Neural cell (in vitro differentiated cells): ENCODE results near the gene CD4. TPM values are rescaled to one million over a fixed set of nuclear protein-coding genes. Genes with fewer than 3 reads are reported as not detected.

ENCODE experiments used
- H2AFZ ChIP-seq: fragments of 200-600, 300-800 bp; sonication (generic), shearing (Covaris generic); 2 replicates; pipeline ENCODE4 v1.6.0; 2014; ENCODE audit warnings: low read depth, mild to moderate bottlenecking, antibody characterized with exemption, low read length, moderate library complexity
- H3F3A ChIP-seq: fragments of 200-600 bp; shearing (Covaris generic); 2 replicates; pipeline ENCODE4 v1.6.1; 2016; ENCODE audit warnings: mild to moderate bottlenecking, moderate library complexity, mixed read lengths, antibody characterized with exemption, low read length; ENCODE audit not compliant: insufficient read depth, poor library complexity, severe bottlenecking
- H3K27ac ChIP-seq: fragments of 200-600, 300-800 bp; sonication (generic), shearing (Covaris generic); 2 replicates; pipeline ENCODE4 v1.5.1; 2014; ENCODE audit warnings: mild to moderate bottlenecking, low read length, moderate library complexity
- H3K27me3 ChIP-seq: fragments of 300-800, 200-600 bp; sonication (generic), shearing (Covaris generic); 2 replicates; pipeline ENCODE4 v1.6.0; 2014; ENCODE audit warnings: mild to moderate bottlenecking, low read depth, low read length, moderate library complexity; ENCODE audit not compliant: insufficient read depth
- H3K36me3 ChIP-seq: fragments of 300-800, 200-600 bp; sonication (generic), shearing (Covaris generic); 2 replicates; pipeline ENCODE4 v1.5.1; 2014; ENCODE audit warnings: mild to moderate bottlenecking, antibody characterized with exemption, low read length, moderate library complexity; ENCODE audit not compliant: insufficient read depth
- H3K4me2 ChIP-seq: fragments of 300-800, 200-600 bp; sonication (generic), shearing (Covaris generic); 2 replicates; pipeline ENCODE4 v1.6.0; 2014; ENCODE audit warnings: mild to moderate bottlenecking, low read length
- H3K4me3 ChIP-seq: fragments of 300-800, 200-600 bp; sonication (generic), shearing (Covaris generic); 2 replicates; pipeline ENCODE4 v1.5.1; 2014; ENCODE audit warnings: mild to moderate bottlenecking, low read length, moderate library complexity
- H3K79me2 ChIP-seq: fragments of 200-600 bp; shearing (Covaris generic); replicated peaks from 2 replicates; pipeline ENCODE4 v1.6.0; 2014; ENCODE audit warnings: mild to moderate bottlenecking, low read length, moderate library complexity; ENCODE audit not compliant: insufficient read depth
- H3K9ac ChIP-seq: fragments of 300-800, 200-600 bp; sonication (generic), shearing (Covaris generic); 2 replicates; pipeline ENCODE4 v1.6.1; 2016; ENCODE audit warnings: mild to moderate bottlenecking, low read length, mixed read lengths
- H3K9me2 ChIP-seq: fragments of 200-600 bp; shearing (Covaris generic); 2 replicates; pipeline ENCODE4 v1.6.1; 2016; ENCODE audit warnings: mild to moderate bottlenecking, low read length, mixed read lengths; ENCODE audit not compliant: insufficient read depth
- H3K9me3 ChIP-seq: fragments of 200-600, 300-800 bp; sonication (generic), shearing (Covaris generic); 2 replicates; pipeline ENCODE4 v1.6.1; 2016; ENCODE audit warnings: mild to moderate bottlenecking, mixed run types, low read length, moderate library complexity, mixed read lengths
- H4K20me1 ChIP-seq: fragments of 200-600 bp; shearing (Covaris generic); 2 replicates; pipeline ENCODE4 v1.6.1; 2016; ENCODE audit warnings: mild to moderate bottlenecking, mixed run types; ENCODE audit not compliant: insufficient read depth
- CTCF ChIP-seq: fragments of 450-650 bp; IDR thresholded peaks from 2 replicates; pipeline ENCODE4 v1.5.1; 2014; ENCODE audit warnings: antibody characterized with exemption, mild to moderate bottlenecking, moderate library complexity; ENCODE audit not compliant: poor library complexity, severe bottlenecking
- EP300 ChIP-seq: fragments of 450-650 bp; conservative IDR thresholded peaks from 2 replicates; pipeline ENCODE4 v1.6.1; 2014; ENCODE audit warnings: antibody characterized with exemption, mild to moderate bottlenecking, moderate library complexity; ENCODE audit not compliant: poor library complexity, severe bottlenecking
- EZH2 ChIP-seq: fragments of 200-600, 300-800 bp; shearing (Covaris generic), sonication (generic); IDR thresholded peaks from 2 replicates; pipeline ENCODE4 v1.6.1; 2014; ENCODE audit warnings: antibody characterized with exemption, low read length, borderline replicate concordance, mild to moderate bottlenecking; ENCODE audit not compliant: insufficient read depth, poor library complexity, severe bottlenecking
- MXI1 ChIP-seq: fragments of 450-650 bp; conservative IDR thresholded peaks from 2 replicates; pipeline ENCODE4 v1.6.1; 2014; ENCODE audit warnings: antibody characterized with exemption, mild to moderate bottlenecking; ENCODE audit not compliant: poor library complexity, severe bottlenecking
- POLR2AphosphoS5 ChIP-seq: IDR thresholded peaks from 2 replicates; pipeline ENCODE4 v1.6.1; 2012
- RAD21 ChIP-seq: fragments of 450-650 bp; conservative IDR thresholded peaks from 2 replicates; pipeline ENCODE4 v1.6.1; 2014; ENCODE audit warnings: antibody characterized with exemption, mild to moderate bottlenecking, moderate library complexity
- SMC3 ChIP-seq: fragments of 450-650 bp; conservative IDR thresholded peaks from 2 replicates; pipeline ENCODE4 v1.6.1; 2014; ENCODE audit warnings: antibody characterized with exemption, mild to moderate bottlenecking, moderate library complexity; ENCODE audit not compliant: poor library complexity
- TAF1 ChIP-seq: IDR thresholded peaks from 2 replicates; pipeline ENCODE4 v1.6.1; 2012; ENCODE audit warnings: low read depth
- polyA plus RNA-seq: library from polyadenylated mRNA; depleted of rRNA; stranded (reverse); fragments of >200 nt; gene quantifications from 2 replicates; pipeline ENCODE4 v1.2.3, GENCODE V29; 2014
- TF ChIP-seq, protein P1 (sequence below): IDR thresholded peaks from 2 replicates; pipeline ENCODE4 v1.6.1; 2012; ENCODE audit warnings: borderline replicate concordance

CD4 gene
- polyA plus RNA-seq, 1 donor from 2014 or later: not detected

DNA sequence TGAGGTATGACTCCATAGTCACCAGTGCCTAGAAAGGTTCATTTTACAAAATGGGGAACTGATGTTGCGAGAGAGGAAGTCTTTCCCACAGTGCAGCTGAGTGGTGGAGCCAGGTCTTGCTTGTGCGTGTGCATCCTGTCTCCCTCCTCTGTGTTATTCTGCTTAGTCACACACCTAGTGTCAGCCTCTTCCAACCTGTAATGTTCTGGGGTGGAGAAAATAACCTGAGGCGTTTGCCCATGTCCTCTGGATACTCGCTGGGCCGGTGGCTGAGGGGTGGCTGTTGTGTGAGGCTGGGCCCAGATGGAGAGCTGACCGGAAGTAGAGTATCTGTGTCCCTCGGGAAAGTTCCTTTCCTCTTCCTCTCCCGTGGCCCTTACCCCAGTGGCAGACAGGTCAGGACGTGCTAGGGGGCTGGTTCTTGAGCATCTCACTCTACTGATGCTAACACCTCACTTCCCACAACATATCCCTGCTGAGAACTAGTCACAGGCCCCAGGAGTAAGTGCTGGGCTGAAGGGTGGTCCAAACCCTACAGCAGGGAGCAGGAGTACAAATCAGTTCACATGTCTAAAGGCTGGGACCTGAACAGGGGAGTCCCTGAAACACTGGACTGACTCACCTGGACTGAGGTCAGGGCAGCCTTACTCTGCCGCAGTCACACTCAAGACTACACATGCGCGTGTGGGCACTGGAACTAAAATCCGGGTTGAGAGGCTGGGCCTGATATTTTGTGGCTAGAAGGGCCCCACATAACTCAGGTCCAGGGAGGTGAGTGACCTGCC lies 43.4 kb upstream of the CD4 start:
- H3K27me3 ChIP-seq: no peaks in the 10 kb centered on the region
- peaks cover 3% of the 10 kb centered on the region for H3K79me2 ChIP-seq
- H2AFZ ChIP-seq: no peak overlapping the region
- H3F3A ChIP-seq: no peaks in the 10 kb centered on the region
- peaks cover 7% of the 10 kb centered on the region for H3K36me3 ChIP-seq
- H3K9ac ChIP-seq: no peak overlapping the region
- H3K9me2 ChIP-seq: no peaks in the 10 kb centered on the region
- no peak overlapping the region for H3K4me3 ChIP-seq
- no peaks in the 10 kb centered on the region for H4K20me1 ChIP-seq
- no peak overlapping the region for H3K27ac ChIP-seq
- no peak for TF ChIP-seq POLR2AphosphoS5
- TF ChIP-seq MXI1: no peak
- TF ChIP-seq SMC3: no peak
- TF ChIP-seq EP300: no peak
- no peak for TF ChIP-seq EZH2
- TF ChIP-seq TAF1: no peak
- TF ChIP-seq RAD21: no peak
- TF ChIP-seq, protein P1, sequence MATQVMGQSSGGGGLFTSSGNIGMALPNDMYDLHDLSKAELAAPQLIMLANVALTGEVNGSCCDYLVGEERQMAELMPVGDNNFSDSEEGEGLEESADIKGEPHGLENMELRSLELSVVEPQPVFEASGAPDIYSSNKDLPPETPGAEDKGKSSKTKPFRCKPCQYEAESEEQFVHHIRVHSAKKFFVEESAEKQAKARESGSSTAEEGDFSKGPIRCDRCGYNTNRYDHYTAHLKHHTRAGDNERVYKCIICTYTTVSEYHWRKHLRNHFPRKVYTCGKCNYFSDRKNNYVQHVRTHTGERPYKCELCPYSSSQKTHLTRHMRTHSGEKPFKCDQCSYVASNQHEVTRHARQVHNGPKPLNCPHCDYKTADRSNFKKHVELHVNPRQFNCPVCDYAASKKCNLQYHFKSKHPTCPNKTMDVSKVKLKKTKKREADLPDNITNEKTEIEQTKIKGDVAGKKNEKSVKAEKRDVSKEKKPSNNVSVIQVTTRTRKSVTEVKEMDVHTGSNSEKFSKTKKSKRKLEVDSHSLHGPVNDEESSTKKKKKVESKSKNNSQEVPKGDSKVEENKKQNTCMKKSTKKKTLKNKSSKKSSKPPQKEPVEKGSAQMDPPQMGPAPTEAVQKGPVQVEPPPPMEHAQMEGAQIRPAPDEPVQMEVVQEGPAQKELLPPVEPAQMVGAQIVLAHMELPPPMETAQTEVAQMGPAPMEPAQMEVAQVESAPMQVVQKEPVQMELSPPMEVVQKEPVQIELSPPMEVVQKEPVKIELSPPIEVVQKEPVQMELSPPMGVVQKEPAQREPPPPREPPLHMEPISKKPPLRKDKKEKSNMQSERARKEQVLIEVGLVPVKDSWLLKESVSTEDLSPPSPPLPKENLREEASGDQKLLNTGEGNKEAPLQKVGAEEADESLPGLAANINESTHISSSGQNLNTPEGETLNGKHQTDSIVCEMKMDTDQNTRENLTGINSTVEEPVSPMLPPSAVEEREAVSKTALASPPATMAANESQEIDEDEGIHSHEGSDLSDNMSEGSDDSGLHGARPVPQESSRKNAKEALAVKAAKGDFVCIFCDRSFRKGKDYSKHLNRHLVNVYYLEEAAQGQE: no peak
- no peak for TF ChIP-seq CTCF
- H3K9me3 ChIP-seq: no peaks in the 10 kb centered on the region
- no peak overlapping the region for H3K4me2 ChIP-seq

DNA sequence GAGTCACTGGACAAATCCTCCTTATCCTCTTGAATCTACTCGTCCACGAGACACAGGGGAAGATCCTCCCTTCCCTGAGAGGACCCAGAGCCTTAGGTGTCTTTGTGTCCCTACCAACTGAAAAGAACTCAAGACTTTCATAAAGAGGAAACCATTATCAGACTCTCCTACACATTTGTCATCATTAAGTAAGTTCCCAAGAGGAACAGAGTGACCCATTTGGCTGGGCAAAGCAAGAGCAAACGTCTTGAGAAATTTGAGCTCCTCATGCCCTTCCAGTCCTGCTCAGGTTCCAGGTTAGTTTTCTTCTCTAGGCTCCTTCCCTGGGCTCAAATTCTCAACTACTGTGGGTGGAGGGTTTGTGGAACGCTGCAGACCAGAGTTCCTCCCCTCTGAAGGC lies 42.1 kb upstream of the CD4 start:
- Histone ChIP-seq H3K4me3 (no peak overlapping the region), H2AFZ (no peak overlapping the region), H3K36me3 (peaks cover 7% of the 10 kb centered on the region), H3F3A (no peaks in the 10 kb centered on the region), H3K27ac (no peak overlapping the region), H3K9me3 (no peaks in the 10 kb centered on the region), H3K9me2 (no peaks in the 10 kb centered on the region), H4K20me1 (no peaks in the 10 kb centered on the region), H3K4me2 (no peak overlapping the region), H3K9ac (no peak overlapping the region), H3K79me2 (peaks cover 15% of the 10 kb centered on the region), H3K27me3 (no peaks in the 10 kb centered on the region)
- TF ChIP-seq POLR2AphosphoS5 (no peak), CTCF (no peak), SMC3 (no peak), EP300 (no peak), RAD21 (no peak), EZH2 (no peak)
- TF ChIP-seq, protein P1: no peak
